HepG2 (cell line): ENCODE data around the gene UCP3. TPM values are rescaled to one million over a fixed set of nuclear protein-coding genes. Genes with fewer than 3 reads are reported as not detected.
A peak's percentile ranks its signal among the peaks of the same experiment; 100 is the strongest.

Experiments used
- AHR ChIP-seq: IDR thresholded peaks from 2 replicates; pipeline ENCODE4 v1.6.1; 2018; ENCODE audit warnings: missing genetic modification reagents, missing compliant biosample characterization
- JUNB ChIP-seq: sonication (generic); formaldehyde crosslinking; IDR thresholded peaks from 2 replicates; pipeline ENCODE4 v1.8.0; 2022; ENCODE audit warnings: missing genetic modification reagents, mild to moderate bottlenecking, borderline replicate concordance
- KDM1A ChIP-seq: IDR thresholded peaks from 2 replicates; pipeline ENCODE4 v1.6.1; 2016; ENCODE audit warnings: missing compliant biosample characterization
- KDM4B ChIP-seq: sonication (generic); formaldehyde crosslinking; IDR thresholded peaks from 2 replicates; pipeline ENCODE4 v1.4.0; 2020; ENCODE audit warnings: missing genetic modification reagents
- NFKB2 ChIP-seq: sonication (generic); formaldehyde crosslinking; IDR thresholded peaks from 2 replicates; pipeline ENCODE4 v1.4.0; 2020; ENCODE audit warnings: missing genetic modification reagents, borderline replicate concordance
- RFX3 ChIP-seq: IDR thresholded peaks from 2 replicates; pipeline ENCODE4 v1.6.1; 2016; ENCODE audit warnings: missing biosample characterization, missing genetic modification reagents
- RNF2 ChIP-seq: fragments of 450-650 bp; conservative IDR thresholded peaks from 2 replicates; pipeline ENCODE4 v1.6.1; 2016; ENCODE audit warnings: low read depth
- SAFB2 ChIP-seq: sonication (generic); formaldehyde crosslinking; IDR thresholded peaks from 2 replicates; pipeline ENCODE4 v1.5.1; 2020; ENCODE audit warnings: missing genetic modification reagents, low read depth, mild to moderate bottlenecking, borderline replicate concordance
- U2AF2 ChIP-seq: fragments of 200-400 bp; formaldehyde crosslinking; IDR thresholded peaks from 2 replicates; pipeline ENCODE4 v1.6.1; 2017; ENCODE audit warnings: low read depth, mild to moderate bottlenecking, low read length
- ZNF430 ChIP-seq: sonication (generic); formaldehyde crosslinking; IDR thresholded peaks from 2 replicates; pipeline ENCODE4 v1.9.0; 2021; ENCODE audit warnings: mild to moderate bottlenecking, missing genetic modification reagents
- ZNF441 ChIP-seq: sonication (generic); formaldehyde crosslinking; IDR thresholded peaks from 2 replicates; pipeline ENCODE4 v1.7.0; 2021; ENCODE audit warnings: missing genetic modification reagents, borderline replicate concordance
- ZNF557 ChIP-seq: sonication (generic); formaldehyde crosslinking; IDR thresholded peaks from 2 replicates; pipeline ENCODE4 v1.4.0; 2020; ENCODE audit warnings: missing genetic modification reagents
- ZNF572 ChIP-seq: sonication (generic); formaldehyde crosslinking; IDR thresholded peaks from 2 replicates; pipeline ENCODE4 v1.5.1; 2020; ENCODE audit warnings: mild to moderate bottlenecking, missing genetic modification reagents
- ZNF598 ChIP-seq: sonication (generic); formaldehyde crosslinking; IDR thresholded peaks from 2 replicates; pipeline ENCODE4 v1.5.1; 2020; ENCODE audit warnings: mild to moderate bottlenecking, missing genetic modification reagents, borderline replicate concordance
- ZSCAN12 ChIP-seq: sonication (generic); formaldehyde crosslinking; IDR thresholded peaks from 2 replicates; pipeline ENCODE4 v1.9.0; 2021; ENCODE audit warnings: mild to moderate bottlenecking, missing genetic modification reagents
- polyA plus RNA-seq, 8 experiments: library from polyadenylated mRNA; depleted of rRNA in 3 of 8; stranded (reverse) in 7 of 8; unstranded in 1 of 8; fragments of >200 nt; fragmentation: Illumina TruSeq in 4 of 8; extraction: Trizol in 4 of 8; gene quantifications; 2 replicates each; pipeline versions ENCODE4 v1.2.1 to v1.2.3, GENCODE V29; 2011 to 2016; ENCODE audit warnings: low read depth in 4 of 8, missing spikeins in 1 of 8, mixed read lengths in 1 of 8; ENCODE audit not compliant: insufficient read depth in 1 of 8
- total RNA-seq, 5 experiments: library from RNA; depleted of rRNA; stranded (reverse); fragments of >200 nt; fragmentation: Illumina TruSeq; extraction: Trizol; gene quantifications; 2 replicates each; pipeline ENCODE4 v1.2.3, GENCODE V29; 2016; ENCODE audit warnings: low read depth in 1 of 5
- TF ChIP-seq, protein P1 (sequence below): sonication (generic); formaldehyde crosslinking; IDR thresholded peaks from 2 replicates; pipeline ENCODE4 v1.4.0; 2020; ENCODE audit warnings: low read depth, mild to moderate bottlenecking, missing genetic modification reagents
- TF ChIP-seq, protein P2 (sequence below): sonication (generic); formaldehyde crosslinking; IDR thresholded peaks from 2 replicates; pipeline ENCODE4 v1.5.1; 2020; ENCODE audit warnings: missing genetic modification reagents, mild to moderate bottlenecking, borderline replicate concordance
- TF ChIP-seq, protein P3 (sequence below): IDR thresholded peaks from 2 replicates; pipeline ENCODE4 v1.6.1; 2016
- TF ChIP-seq, protein P4 (sequence below): sonication (generic); formaldehyde crosslinking; IDR thresholded peaks from 2 replicates; pipeline ENCODE4 v1.4.0; 2020; ENCODE audit warnings: missing genetic modification reagents
- TF ChIP-seq, protein P5 (sequence below): sonication (generic); formaldehyde crosslinking; IDR thresholded peaks from 2 replicates; pipeline ENCODE4 v1.5.0; 2020; ENCODE audit warnings: missing genetic modification reagents, mild to moderate bottlenecking, borderline replicate concordance
- TF ChIP-seq, protein P6 (sequence below): sonication (generic); formaldehyde crosslinking; IDR thresholded peaks from 2 replicates; pipeline ENCODE4 v1.8.0; 2022; ENCODE audit warnings: missing genetic modification reagents, low read depth, mild to moderate bottlenecking, borderline replicate concordance

Gene UCP3
- total and polyA plus RNA-seq, 2 of the 13 experiments (the other 11 are each of a cell fraction or from before 2014, with no cell fraction given), result 0.37 TPM; not detected in 1

DNA sequence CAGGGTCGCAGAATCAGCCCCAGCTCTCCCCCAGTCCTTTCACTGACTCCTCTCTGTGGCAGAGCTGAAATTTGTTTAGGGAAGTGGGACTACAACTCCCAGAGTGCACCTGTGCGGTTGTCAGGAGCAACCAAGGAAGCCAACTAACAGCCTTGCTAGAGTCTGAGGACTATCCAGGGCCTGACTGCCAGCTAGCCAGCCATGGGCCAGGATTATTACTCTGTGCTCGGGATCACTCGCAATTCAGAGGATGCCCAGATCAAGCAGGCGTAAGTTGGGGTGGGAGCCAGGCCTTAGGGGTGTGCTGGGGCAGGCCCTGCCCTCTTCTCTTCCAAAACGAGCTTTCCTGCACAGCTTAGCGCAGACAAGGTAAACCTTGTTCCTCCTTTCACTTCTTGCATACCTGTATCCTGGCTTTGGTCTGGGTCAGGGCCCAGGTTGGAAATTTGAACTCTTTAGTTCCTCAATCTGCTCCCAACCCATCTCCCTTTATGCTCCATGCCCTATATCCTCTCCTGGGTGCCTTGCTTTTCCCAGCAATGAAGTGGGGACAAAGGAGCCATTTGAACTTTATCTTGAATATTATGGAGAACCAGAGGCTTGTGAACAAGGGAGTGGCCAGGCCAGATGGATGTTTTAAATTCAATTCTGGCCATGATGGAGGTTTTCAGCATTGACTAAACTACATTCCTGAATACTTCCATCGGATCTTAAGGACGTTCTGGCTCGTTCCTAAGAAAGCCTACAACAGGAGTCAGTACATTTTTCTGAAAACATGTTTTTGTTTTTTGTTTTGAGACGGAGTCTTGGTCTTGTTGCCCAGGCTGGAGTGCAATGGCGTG, 57.8 kb downstream of the UCP3 start, which contains the start of gene DNAJB13 (continued):
- TF ChIP-seq AHR (CRISPR knock-in tag), result no peak
- TF ChIP-seq, protein P1, sequence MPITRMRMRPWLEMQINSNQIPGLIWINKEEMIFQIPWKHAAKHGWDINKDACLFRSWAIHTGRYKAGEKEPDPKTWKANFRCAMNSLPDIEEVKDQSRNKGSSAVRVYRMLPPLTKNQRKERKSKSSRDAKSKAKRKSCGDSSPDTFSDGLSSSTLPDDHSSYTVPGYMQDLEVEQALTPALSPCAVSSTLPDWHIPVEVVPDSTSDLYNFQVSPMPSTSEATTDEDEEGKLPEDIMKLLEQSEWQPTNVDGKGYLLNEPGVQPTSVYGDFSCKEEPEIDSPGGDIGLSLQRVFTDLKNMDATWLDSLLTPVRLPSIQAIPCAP (CRISPR knock-in tag), result no peak
- TF ChIP-seq KDM4B (CRISPR knock-in tag), result no peak
- no peak for TF ChIP-seq ZNF430 (CRISPR knock-in tag)
- no peak for TF ChIP-seq ZNF441 (CRISPR knock-in tag)
- TF ChIP-seq, protein P2, sequence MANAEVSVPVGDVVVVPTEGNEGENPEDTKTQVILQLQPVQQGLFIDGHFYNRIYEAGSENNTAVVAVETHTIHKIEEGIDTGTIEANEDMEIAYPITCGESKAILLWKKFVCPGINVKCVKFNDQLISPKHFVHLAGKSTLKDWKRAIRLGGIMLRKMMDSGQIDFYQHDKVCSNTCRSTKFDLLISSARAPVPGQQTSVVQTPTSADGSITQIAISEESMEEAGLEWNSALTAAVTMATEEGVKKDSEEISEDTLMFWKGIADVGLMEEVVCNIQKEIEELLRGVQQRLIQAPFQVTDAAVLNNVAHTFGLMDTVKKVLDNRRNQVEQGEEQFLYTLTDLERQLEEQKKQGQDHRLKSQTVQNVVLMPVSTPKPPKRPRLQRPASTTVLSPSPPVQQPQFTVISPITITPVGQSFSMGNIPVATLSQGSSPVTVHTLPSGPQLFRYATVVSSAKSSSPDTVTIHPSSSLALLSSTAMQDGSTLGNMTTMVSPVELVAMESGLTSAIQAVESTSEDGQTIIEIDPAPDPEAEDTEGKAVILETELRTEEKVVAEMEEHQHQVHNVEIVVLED, result peak; percentile 21; the same call in 1 of the 2 replicates
- peak; percentile 93 for TF ChIP-seq RFX3
- TF ChIP-seq, protein P3, sequence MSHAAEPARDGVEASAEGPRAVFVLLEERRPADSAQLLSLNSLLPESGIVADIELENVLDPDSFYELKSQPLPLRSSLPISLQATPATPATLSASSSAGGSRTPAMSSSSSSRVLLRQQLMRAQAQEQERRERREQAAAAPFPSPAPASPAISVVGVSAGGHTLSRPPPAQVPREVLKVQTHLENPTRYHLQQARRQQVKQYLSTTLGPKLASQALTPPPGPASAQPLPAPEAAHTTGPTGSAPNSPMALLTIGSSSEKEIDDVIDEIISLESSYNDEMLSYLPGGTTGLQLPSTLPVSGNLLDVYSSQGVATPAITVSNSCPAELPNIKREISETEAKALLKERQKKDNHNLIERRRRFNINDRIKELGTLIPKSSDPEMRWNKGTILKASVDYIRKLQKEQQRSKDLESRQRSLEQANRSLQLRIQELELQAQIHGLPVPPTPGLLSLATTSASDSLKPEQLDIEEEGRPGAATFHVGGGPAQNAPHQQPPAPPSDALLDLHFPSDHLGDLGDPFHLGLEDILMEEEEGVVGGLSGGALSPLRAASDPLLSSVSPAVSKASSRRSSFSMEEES (CRISPR knock-in tag), result 0 out of 2 replicates have a peak, but pooled peaks have one; percentile 30
- no peak for TF ChIP-seq KDM1A (CRISPR knock-in tag)
- TF ChIP-seq U2AF2, result no peak
- TF ChIP-seq, protein P4, sequence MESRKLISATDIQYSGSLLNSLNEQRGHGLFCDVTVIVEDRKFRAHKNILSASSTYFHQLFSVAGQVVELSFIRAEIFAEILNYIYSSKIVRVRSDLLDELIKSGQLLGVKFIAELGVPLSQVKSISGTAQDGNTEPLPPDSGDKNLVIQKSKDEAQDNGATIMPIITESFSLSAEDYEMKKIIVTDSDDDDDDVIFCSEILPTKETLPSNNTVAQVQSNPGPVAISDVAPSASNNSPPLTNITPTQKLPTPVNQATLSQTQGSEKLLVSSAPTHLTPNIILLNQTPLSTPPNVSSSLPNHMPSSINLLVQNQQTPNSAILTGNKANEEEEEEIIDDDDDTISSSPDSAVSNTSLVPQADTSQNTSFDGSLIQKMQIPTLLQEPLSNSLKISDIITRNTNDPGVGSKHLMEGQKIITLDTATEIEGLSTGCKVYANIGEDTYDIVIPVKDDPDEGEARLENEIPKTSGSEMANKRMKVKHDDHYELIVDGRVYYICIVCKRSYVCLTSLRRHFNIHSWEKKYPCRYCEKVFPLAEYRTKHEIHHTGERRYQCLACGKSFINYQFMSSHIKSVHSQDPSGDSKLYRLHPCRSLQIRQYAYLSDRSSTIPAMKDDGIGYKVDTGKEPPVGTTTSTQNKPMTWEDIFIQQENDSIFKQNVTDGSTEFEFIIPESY (CRISPR knock-in tag), result 0 out of 2 replicates have a peak, but pooled peaks have one; percentile 24
- TF ChIP-seq ZNF572 (CRISPR knock-in tag), result no peak
- no peak for TF ChIP-seq SAFB2
- TF ChIP-seq, protein P5, sequence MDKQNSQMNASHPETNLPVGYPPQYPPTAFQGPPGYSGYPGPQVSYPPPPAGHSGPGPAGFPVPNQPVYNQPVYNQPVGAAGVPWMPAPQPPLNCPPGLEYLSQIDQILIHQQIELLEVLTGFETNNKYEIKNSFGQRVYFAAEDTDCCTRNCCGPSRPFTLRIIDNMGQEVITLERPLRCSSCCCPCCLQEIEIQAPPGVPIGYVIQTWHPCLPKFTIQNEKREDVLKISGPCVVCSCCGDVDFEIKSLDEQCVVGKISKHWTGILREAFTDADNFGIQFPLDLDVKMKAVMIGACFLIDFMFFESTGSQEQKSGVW (CRISPR knock-in tag), result no peak
- no peak for TF ChIP-seq RNF2
- TF ChIP-seq, protein P6, sequence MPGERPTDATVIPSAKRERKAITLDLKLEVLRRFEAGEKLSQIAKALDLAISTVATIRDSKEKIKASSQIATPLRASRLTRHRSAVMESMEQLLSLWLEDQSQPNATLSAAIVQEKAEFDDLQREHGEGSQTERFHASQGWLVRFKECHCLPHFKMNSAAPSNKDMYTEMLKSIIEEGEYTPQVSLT (CRISPR knock-in tag), result no peak
- TF ChIP-seq NFKB2, result no peak
- TF ChIP-seq JUNB (CRISPR knock-in tag), result no peak
- TF ChIP-seq ZSCAN12, result no peak
- TF ChIP-seq ZNF557 (CRISPR knock-in tag), result no peak
- TF ChIP-seq ZNF598 (CRISPR knock-in tag), result no peak
